Endothelial cell of umbilical vein (primary cell): ENCODE results near the gene MCFD2. TPM values are rescaled to one million over a fixed set of nuclear protein-coding genes. Genes with fewer than 3 reads are reported as not detected.

Experiments
- BruUV-seq: library from RNA; stranded (reverse); fragments of 400-500 nt; replicated peaks from 2 replicates; lab custom pipeline; 2021; lab: Mats Ljungman, UMichigan
- CTCF ChIA-PET: fragments of 300-600, 350-600 bp; sonication (Branson Sonifier 250); formaldehyde crosslinking; loops from one replicate; lab custom pipeline; 2021; ENCODE audit warnings: antibody characterized with exemption, inconsistent platforms; lab: Charles Lee
- POLR2A ChIA-PET: fragments of 300-600, 350-600 bp; sonication (Branson Sonifier 250); formaldehyde crosslinking; loops from one replicate; lab custom pipeline; 2021; ENCODE audit warnings: antibody characterized with exemption, inconsistent platforms; lab: Charles Lee
- DNase-seq: peaks from one replicate; pipeline ENCODE4 v3.0.0-alpha.2; 2011; ENCODE audit warnings: low read depth, low spot score
- FAIRE-seq: peaks from 2 replicates; lab custom pipeline; 2011; peaks lifted over from hg19 to GRCh38; lab: Jason Lieb, UNC
- H2AFZ ChIP-seq: 2 replicates; pipeline ENCODE4 v1.6.0; 2012; ENCODE audit warnings: low read depth, low read length, control low read depth, inconsistent platforms
- H3K27ac ChIP-seq: 2 replicates; pipeline ENCODE4 v1.5.1; 2011; ENCODE audit warnings: low read depth, mild to moderate bottlenecking, control low read depth, low read length, moderate library complexity; ENCODE audit not compliant: insufficient read depth
- H3K27me3 ChIP-seq, 2 experiments: 2 replicates each; pipeline versions ENCODE4 v1.6.0 to v1.6.1; 2011; ENCODE audit warnings: low read length in 2 of 2, mixed read lengths in 1 of 2; ENCODE audit not compliant: control insufficient read depth in 2 of 2, insufficient read depth in 2 of 2
- H3K36me3 ChIP-seq, 2 experiments: 2 replicates in 1 of 2; 3 replicates in 1 of 2; pipeline ENCODE4 v1.5.1; 2011; ENCODE audit warnings: low read length in 2 of 2, mild to moderate bottlenecking in 1 of 2, moderate library complexity in 1 of 2; ENCODE audit not compliant: control insufficient read depth in 2 of 2, insufficient read depth in 2 of 2; ENCODE audit errors: extremely low read depth in 1 of 2
- H3K4me1 ChIP-seq: 3 replicates; pipeline ENCODE4 v1.5.1; 2011; ENCODE audit warnings: mild to moderate bottlenecking, low read length; ENCODE audit not compliant: control insufficient read depth, insufficient read depth; ENCODE audit errors: extremely low read depth
- H3K4me2 ChIP-seq: 2 replicates; pipeline ENCODE4 v1.6.1; 2011; ENCODE audit warnings: low read length, control low read depth, mixed read lengths; ENCODE audit not compliant: insufficient read depth
- H3K4me3 ChIP-seq, 3 experiments: fragments of 200-600 bp in 1 of 3; sonication (generic), shearing (Covaris generic) in 1 of 3; replicated peaks in 1 of 3; 2 replicates each; pipeline ENCODE4 v1.5.1; 2011 to 2016; ENCODE audit warnings: control low read depth in 3 of 3, low read length in 3 of 3, mild to moderate bottlenecking in 2 of 3, inconsistent platforms in 1 of 3, low read depth in 1 of 3, moderate library complexity in 1 of 3; ENCODE audit not compliant: insufficient read depth in 1 of 3
- H3K79me2 ChIP-seq: 2 replicates; pipeline ENCODE4 v1.6.0; 2012; ENCODE audit warnings: low read length, inconsistent platforms; ENCODE audit not compliant: control insufficient read depth, insufficient read depth
- H3K9ac ChIP-seq: replicated peaks from 2 replicates; pipeline ENCODE3; 2011; ENCODE audit warnings: low read length, control low read depth; ENCODE audit not compliant: insufficient read depth; ENCODE audit errors: extremely low read depth
- H3K9me1 ChIP-seq: replicated peaks from 3 replicates; pipeline ENCODE4 v1.6.0; 2011; ENCODE audit warnings: mild to moderate bottlenecking, low read length; ENCODE audit not compliant: control insufficient read depth, insufficient read depth; ENCODE audit errors: extremely low read depth
- H3K9me3 ChIP-seq: replicated peaks from 2 replicates; pipeline ENCODE4 v1.5.1; 2012; ENCODE audit warnings: low read length, inconsistent platforms; ENCODE audit not compliant: control insufficient read depth, insufficient read depth
- H4K20me1 ChIP-seq: replicated peaks from 2 replicates; pipeline ENCODE3; 2011; ENCODE audit warnings: mild to moderate bottlenecking, low read length; ENCODE audit not compliant: control insufficient read depth, insufficient read depth; ENCODE audit errors: extremely low read depth
- EZH2 ChIP-seq: IDR thresholded peaks from 2 replicates; pipeline ENCODE4 v1.6.1; 2012; ENCODE audit warnings: borderline replicate concordance, low read depth, mild to moderate bottlenecking, moderate library complexity, low read length, inconsistent platforms; ENCODE audit not compliant: severe bottlenecking
- FOS ChIP-seq: IDR thresholded peaks from 2 replicates; pipeline ENCODE4 v1.6.1; 2011; ENCODE audit warnings: mild to moderate bottlenecking, low read length, moderate library complexity, borderline replicate concordance; ENCODE audit not compliant: insufficient read depth
- GATA2 ChIP-seq: IDR thresholded peaks from 2 replicates; pipeline ENCODE4 v1.7.0; 2011; ENCODE audit warnings: low read depth, mild to moderate bottlenecking, moderate library complexity, mixed read lengths, low read length; ENCODE audit not compliant: insufficient read length, insufficient read depth
- JUN ChIP-seq: IDR thresholded peaks from 2 replicates; pipeline ENCODE4 v1.6.1; 2011; ENCODE audit warnings: borderline replicate concordance, low read depth; ENCODE audit not compliant: insufficient read length, insufficient read depth
- POLR2A ChIP-seq: IDR thresholded peaks from 2 replicates; pipeline ENCODE4 v1.6.1; 2012; ENCODE audit warnings: low read depth, mild to moderate bottlenecking, control low read depth, low read length
- POLR2AphosphoS5 ChIP-seq: IDR thresholded peaks from 2 replicates; pipeline ENCODE4 v1.6.1; 2012; ENCODE audit warnings: low read depth, mild to moderate bottlenecking, control low read depth, low read length, moderate library complexity; ENCODE audit not compliant: insufficient read depth
- dilution Hi-C: fragments of 300-500 bp; cut with MboI; formaldehyde crosslinking; loops from one replicate; pipeline ENCODE4 v1.15.0; 2019; ENCODE audit warnings: low sequenced_read_pairs; ENCODE audit not compliant: extremely low pct_ligation_motif_present
- intact Hi-C: fragments of 100-400 bp; cut with micrococcal nuclease; formaldehyde crosslinking; loops from one replicate; pipeline ENCODE4 v1.10.0; 2022
- polyA plus RNA-seq, 4 experiments: library from polyadenylated mRNA; depleted of rRNA in 3 of 4; stranded (reverse) in 3 of 4; unstranded in 1 of 4; fragments of >200 nt; gene quantifications; 2 replicates each; pipeline versions ENCODE4 v1.2.1 to v1.2.3, GENCODE V29; 2011 to 2012; ENCODE audit warnings: missing spikeins in 1 of 4
- total RNA-seq: library from RNA; stranded (reverse); gene quantifications from 2 replicates; pipeline ENCODE4 v1.2.3, GENCODE V29; 2021
- TF ChIP-seq, protein P1 (sequence below): IDR thresholded peaks from 2 replicates; pipeline ENCODE4 v1.6.1; 2011; ENCODE audit not compliant: insufficient read depth, insufficient read length
- TF ChIP-seq, protein P2 (sequence below), 2 donors: IDR thresholded peaks; 1 replicate in 1 of 2; 2 replicates in 1 of 2; pipeline ENCODE4 v1.5.1; 2011; ENCODE audit warnings: low read length in 2 of 2, mild to moderate bottlenecking in 2 of 2, moderate library complexity in 2 of 2, control low read depth in 1 of 2, inconsistent platforms in 1 of 2, low read depth in 1 of 2; ENCODE audit not compliant: insufficient read depth in 1 of 2; ENCODE audit errors: extremely low read depth in 1 of 2

The MCFD2 gene
- total and polyA plus RNA-seq, 2 donors (not counting 3 experiments of a cell fraction or from before 2014, with no cell fraction given), result 74.8 to 141 TPM

DNA sequence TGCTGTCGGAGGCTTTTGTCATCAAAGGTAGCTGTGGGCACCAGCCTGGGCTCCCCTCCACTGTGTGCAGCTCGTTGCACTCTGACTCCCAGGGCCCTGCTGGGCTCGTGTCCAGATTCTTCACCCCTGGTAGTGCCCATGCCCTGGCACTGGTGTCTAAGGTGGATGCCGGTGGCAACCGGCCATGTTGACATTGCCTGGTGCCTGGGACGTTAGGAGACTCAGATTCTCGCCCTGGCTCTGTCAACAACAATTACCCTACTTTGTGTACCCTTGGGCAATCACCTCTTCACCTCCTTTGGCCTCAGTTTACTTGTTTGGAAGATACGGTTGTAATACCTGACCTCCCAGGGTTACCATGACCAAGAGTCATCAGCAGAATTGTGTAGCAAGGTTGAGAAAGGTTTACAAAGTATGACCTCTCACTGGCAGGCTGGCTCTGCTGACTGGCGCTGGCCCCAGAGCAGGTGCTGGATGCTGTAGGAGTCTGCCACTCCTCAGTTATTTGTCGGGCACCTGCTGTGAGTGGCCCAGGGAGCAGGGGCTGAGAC, 41.5 kb upstream of the MCFD2 start:
- intact Hi-C loops, result no loop called here
- FAIRE-seq (peak; percentile 12), DNase-seq (no peak)
- no peaks in the 10 kb centered on the region for H3K79me2 ChIP-seq
- peaks cover 0 to 18% of the 10 kb centered on the region in 2 experiments for H3K36me3 ChIP-seq
- no peak overlapping the region for H2AFZ ChIP-seq
- H3K4me2 ChIP-seq, result no peak overlapping the region
- H3K9me1 ChIP-seq, result no peaks in the 10 kb centered on the region
- no peaks in the 10 kb centered on the region for H4K20me1 ChIP-seq
- TF ChIP-seq POLR2A (no peak), POLR2AphosphoS5 (no peak), EZH2 (no peak), FOS (no peak), GATA2 (no peak), JUN (no peak)
- TF ChIP-seq, protein P1, sequence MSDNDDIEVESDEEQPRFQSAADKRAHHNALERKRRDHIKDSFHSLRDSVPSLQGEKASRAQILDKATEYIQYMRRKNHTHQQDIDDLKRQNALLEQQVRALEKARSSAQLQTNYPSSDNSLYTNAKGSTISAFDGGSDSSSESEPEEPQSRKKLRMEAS, result no peak
- TF ChIP-seq, protein P2, sequence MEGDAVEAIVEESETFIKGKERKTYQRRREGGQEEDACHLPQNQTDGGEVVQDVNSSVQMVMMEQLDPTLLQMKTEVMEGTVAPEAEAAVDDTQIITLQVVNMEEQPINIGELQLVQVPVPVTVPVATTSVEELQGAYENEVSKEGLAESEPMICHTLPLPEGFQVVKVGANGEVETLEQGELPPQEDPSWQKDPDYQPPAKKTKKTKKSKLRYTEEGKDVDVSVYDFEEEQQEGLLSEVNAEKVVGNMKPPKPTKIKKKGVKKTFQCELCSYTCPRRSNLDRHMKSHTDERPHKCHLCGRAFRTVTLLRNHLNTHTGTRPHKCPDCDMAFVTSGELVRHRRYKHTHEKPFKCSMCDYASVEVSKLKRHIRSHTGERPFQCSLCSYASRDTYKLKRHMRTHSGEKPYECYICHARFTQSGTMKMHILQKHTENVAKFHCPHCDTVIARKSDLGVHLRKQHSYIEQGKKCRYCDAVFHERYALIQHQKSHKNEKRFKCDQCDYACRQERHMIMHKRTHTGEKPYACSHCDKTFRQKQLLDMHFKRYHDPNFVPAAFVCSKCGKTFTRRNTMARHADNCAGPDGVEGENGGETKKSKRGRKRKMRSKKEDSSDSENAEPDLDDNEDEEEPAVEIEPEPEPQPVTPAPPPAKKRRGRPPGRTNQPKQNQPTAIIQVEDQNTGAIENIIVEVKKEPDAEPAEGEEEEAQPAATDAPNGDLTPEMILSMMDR (IDR thresholded peaks at IDR 0.05; ENCODE audit: extremely low read depth in 1 of 2, insufficient read depth in 1 of 2, low read depth in 1 of 2, low read length in 2 of 2), result no peak
- H3K27ac ChIP-seq, result no peak overlapping the region
- no peak overlapping the region for H3K4me3 ChIP-seq
- no peaks in the 10 kb centered on the region for H3K9me3 ChIP-seq
- H3K27me3 ChIP-seq, result no peaks in the 10 kb centered on the region
- dilution Hi-C loops, result no loop called here
- H3K9ac ChIP-seq, result no peak overlapping the region
- no TSS peak for BruUV-seq
- ChIA-PET POLR2A (no interaction called here), CTCF (no interaction called here)
- H3K4me1 ChIP-seq, result peaks cover 14% of the 10 kb centered on the region
